DND-41 (cell line): ENCODE data around the gene ARHGAP27.
"Not testable (repeated sequence)": the region's sequence is repeated elsewhere in the genome, so short reads cannot be mapped to it uniquely, and the experiment has no call there.

Experiments used
- EZH2 ChIP-seq: IDR thresholded peaks from 3 replicates; pipeline ENCODE4 v1.6.1; 2012; ENCODE audit warnings: borderline replicate concordance, low read depth, mild to moderate bottlenecking, moderate library complexity, low read length, inconsistent platforms; ENCODE audit not compliant: severe bottlenecking
- TF ChIP-seq, protein P1 (sequence below): IDR thresholded peaks from 2 replicates; pipeline ENCODE4 v1.5.1; 2012; ENCODE audit warnings: borderline replicate concordance, low read length, moderate library complexity, mild to moderate bottlenecking; ENCODE audit not compliant: poor library complexity, severe bottlenecking; ENCODE audit errors: extremely low read depth

GRCh38 chr17:45444856-45445820 lies 12.5 kb upstream of the ARHGAP27 start:
- TF ChIP-seq, protein P1, sequence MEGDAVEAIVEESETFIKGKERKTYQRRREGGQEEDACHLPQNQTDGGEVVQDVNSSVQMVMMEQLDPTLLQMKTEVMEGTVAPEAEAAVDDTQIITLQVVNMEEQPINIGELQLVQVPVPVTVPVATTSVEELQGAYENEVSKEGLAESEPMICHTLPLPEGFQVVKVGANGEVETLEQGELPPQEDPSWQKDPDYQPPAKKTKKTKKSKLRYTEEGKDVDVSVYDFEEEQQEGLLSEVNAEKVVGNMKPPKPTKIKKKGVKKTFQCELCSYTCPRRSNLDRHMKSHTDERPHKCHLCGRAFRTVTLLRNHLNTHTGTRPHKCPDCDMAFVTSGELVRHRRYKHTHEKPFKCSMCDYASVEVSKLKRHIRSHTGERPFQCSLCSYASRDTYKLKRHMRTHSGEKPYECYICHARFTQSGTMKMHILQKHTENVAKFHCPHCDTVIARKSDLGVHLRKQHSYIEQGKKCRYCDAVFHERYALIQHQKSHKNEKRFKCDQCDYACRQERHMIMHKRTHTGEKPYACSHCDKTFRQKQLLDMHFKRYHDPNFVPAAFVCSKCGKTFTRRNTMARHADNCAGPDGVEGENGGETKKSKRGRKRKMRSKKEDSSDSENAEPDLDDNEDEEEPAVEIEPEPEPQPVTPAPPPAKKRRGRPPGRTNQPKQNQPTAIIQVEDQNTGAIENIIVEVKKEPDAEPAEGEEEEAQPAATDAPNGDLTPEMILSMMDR = not testable (repeated sequence)
- not testable (repeated sequence) for TF ChIP-seq EZH2
